Stomach (tissue), 9 donors: ENCODE results near the gene LEFTY1. TPM values are rescaled to one million over a fixed set of nuclear protein-coding genes. Genes with fewer than 3 reads are reported as not detected.
"Not testable (repeated sequence)": the region's sequence is repeated elsewhere in the genome, so short reads cannot be mapped to it uniquely, and the experiment has no call there.

Experiments used
- DNase-seq, 2 donors: peaks; one replicate each; pipeline versions ENCODE4 v3.0.0 to v3.0.0-alpha.2; 2013 to 2019
- H3K27ac ChIP-seq, 5 donors: fragments of 200-600 bp in 4 of 5; sonication (generic) in 4 of 5; one replicate each; pipeline ENCODE4 v1.5.1; 2013 to 2019; ENCODE audit warnings: mild to moderate bottlenecking in 1 of 5, moderate library complexity in 1 of 5
- H3K27me3 ChIP-seq, 3 donors: fragments of 200-600 bp; sonication (generic); one replicate each; pipeline ENCODE4 v1.5.1; 2017 to 2019; ENCODE audit warnings: mixed run types in 1 of 3
- H3K36me3 ChIP-seq, 4 donors: fragments of 200-600 bp; sonication (generic); 1 replicate in 3 of 4; 2 replicates in 1 of 4; pipeline ENCODE4 v1.5.1; 2016 to 2019
- H3K4me1 ChIP-seq, 4 donors: fragments of 200-600 bp; sonication (generic); one replicate each; pipeline ENCODE4 v1.5.1; 2016 to 2019
- H3K4me3 ChIP-seq, 4 donors: fragments of 200-600 bp; sonication (generic) in 3 of 4; one replicate each; pipeline ENCODE4 v1.5.1; 2016 to 2019; ENCODE audit warnings: mild to moderate bottlenecking in 1 of 4
- H3K9me3 ChIP-seq, 4 donors: fragments of 200-600 bp; sonication (generic); one replicate each; pipeline ENCODE4 v1.5.1; 2016 to 2019
- CTCF ChIP-seq, 7 experiments: fragments of 450-650 bp in 4 of 7; fragments of 200-600 bp in 3 of 7; sonication (generic) in 3 of 7; IDR thresholded peaks; one replicate each; pipeline ENCODE4 v1.5.1; 2016 to 2019; ENCODE audit warnings: antibody characterized with exemption in 7 of 7, control low read depth in 2 of 7, mild to moderate bottlenecking in 1 of 7
- EP300 ChIP-seq: sonication (generic); formaldehyde crosslinking; IDR thresholded peaks from one replicate; pipeline ENCODE4 v1.6.1; 2017; ENCODE audit warnings: antibody characterized with exemption
- POLR2A ChIP-seq, 4 donors: fragments of 450-650 bp; IDR thresholded peaks; one replicate each; pipeline ENCODE4 v1.6.1; 2016; ENCODE audit warnings: antibody characterized with exemption in 4 of 4, control low read depth in 2 of 4, mild to moderate bottlenecking in 1 of 4, moderate library complexity in 1 of 4
- POLR2AphosphoS5 ChIP-seq, 3 donors: sonication (generic); formaldehyde crosslinking; IDR thresholded peaks; one replicate each; pipeline ENCODE4 v1.6.1; 2016; ENCODE audit warnings: antibody characterized with exemption in 3 of 3
- WGBS, 5 donors: extraction: QIAGEN DNeasy Blood & Tissue Kit in 3 of 5; methylation state at CpG; one replicate each; pipeline versions ENCODE4 v1.1.5 to v1.1.7; 2013 to 2018; 5-methylcytosine and 5-hydroxymethylcytosine counted together
- intact Hi-C: fragments of 100-400 bp; cut with DNase I; formaldehyde crosslinking; loops from one replicate; pipeline ENCODE4 v1.15.1; 2023; ENCODE audit warnings: low total_unique reads
- polyA plus RNA-seq, 3 donors: library from polyadenylated mRNA; stranded (reverse); fragments of 200-250 nt; gene quantifications; one replicate each; pipeline ENCODE4 v1.2.3, GENCODE V29; 2013
- total RNA-seq, 5 donors: library from RNA; depleted of rRNA; stranded (reverse); fragments of >200 nt; gene quantifications; one replicate each; pipeline versions ENCODE4 v1.1.0 to v1.2.3, GENCODE V29; 2014 to 2016
- donor health status: healthy with polysubstance abuse.
- donor health status: Bipolar disorder and iron deficiency.
- donor health status: healthy.

Gene LEFTY1
- total and polyA plus RNA-seq, 8 donors = 0.37 to 499 (median 0.61) TPM; not detected in 3

- peak overlapping the region; percentile 22 to 87 (median 76) for H3K27ac ChIP-seq
- no peaks in the 10 kb centered on the region for H3K27me3 ChIP-seq
- no peak for DNase-seq
- TF ChIP-seq POLR2A (IDR thresholded peaks at IDR 0.05) = no peak
- no peaks in the 10 kb centered on the region for H3K9me3 ChIP-seq
- H3K4me1 ChIP-seq = peaks cover 19 to 59% (median 22%) of the 10 kb centered on the region in 4 donors
- intact Hi-C loops = no loop called here
- 26 to 47% (median 41%) methylated on average over 6 of the region's 6 CpGs for WGBS, 5 donors
- no peak overlapping the region for H3K4me3 ChIP-seq
- no peaks in the 10 kb centered on the region for H3K36me3 ChIP-seq
These were observed 1.6 kb upstream of the LEFTY1 start for GRCh38 chr1:225890346-225891228.

DNA sequence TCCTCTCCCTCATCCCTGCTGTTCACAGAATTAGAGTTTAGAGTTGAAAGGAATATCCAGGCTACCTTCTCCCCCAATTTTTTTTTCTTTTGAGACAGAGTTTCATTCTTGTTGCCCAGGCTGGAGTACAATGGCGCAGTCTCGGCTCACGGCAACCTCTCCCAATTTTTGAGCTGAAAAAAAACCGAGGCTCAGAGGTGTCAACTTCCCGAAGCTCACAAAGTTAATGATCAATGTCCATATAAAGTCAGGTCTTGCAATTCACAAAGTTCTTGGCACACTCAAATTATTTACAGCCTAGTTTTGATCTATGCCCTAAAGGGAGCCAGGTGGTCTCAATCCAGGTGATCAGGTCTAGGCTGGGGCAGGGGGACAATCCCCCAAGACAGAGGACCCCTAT lies 797 bp upstream of the LEFTY1 start:
- no peak for TF ChIP-seq POLR2AphosphoS5 (IDR thresholded peaks at IDR 0.05)
- TF ChIP-seq POLR2A (IDR thresholded peaks at IDR 0.05) = no peak
- no peak for TF ChIP-seq CTCF (IDR thresholded peaks at IDR 0.05)
- TF ChIP-seq EP300 = no peak
- DNase-seq = no peak
- Histone ChIP-seq H3K27me3 (no peaks in the 10 kb centered on the region), H3K27ac (peak overlapping the region in 4 of 5 donors; percentile 75 to 87 (median 79)), H3K4me1 (peaks cover 19 to 58% (median 22%) of the 10 kb centered on the region in 4 donors), H3K36me3 (no peaks in the 10 kb centered on the region), H3K9me3 (no peaks in the 10 kb centered on the region), H3K4me3 (no peak overlapping the region)
- intact Hi-C loops = no loop called here
- 35 to 73% (median 46%) methylated on average over 5 of the region's 5 CpGs for WGBS, 5 donors

DNA sequence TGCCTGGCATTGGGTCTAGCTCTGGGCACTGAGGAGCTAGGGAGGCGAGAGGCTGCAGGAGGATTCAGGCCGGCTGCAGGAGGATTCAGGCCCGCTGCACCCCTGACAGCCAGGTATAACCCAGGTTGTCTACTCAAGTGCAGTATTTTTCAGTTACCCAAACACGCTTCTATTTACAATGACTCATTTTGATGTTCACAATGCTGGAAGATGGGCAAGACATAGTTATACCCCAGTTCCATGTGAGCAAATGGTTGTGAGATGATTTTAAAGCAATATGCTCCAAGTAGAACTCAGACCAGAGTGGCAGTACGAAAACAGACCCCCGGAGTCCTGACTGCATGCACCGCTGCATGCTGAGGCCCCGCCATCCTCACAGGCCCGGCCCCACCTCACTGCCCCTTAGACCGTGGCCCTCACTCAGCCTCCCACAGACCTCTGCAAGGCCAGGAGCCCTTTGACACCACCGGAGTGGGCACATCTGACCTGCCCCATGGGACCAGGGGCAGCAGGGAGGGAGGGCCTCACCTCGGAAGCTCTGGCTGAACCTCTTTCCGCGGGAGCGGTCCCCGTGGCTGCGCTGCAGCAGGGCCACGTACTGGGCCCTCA lies 553 bp downstream of the LEFTY1 start:
- intact Hi-C loops = no loop called here
- Histone ChIP-seq H3K9me3 (no peaks in the 10 kb centered on the region), H3K4me3 (no peak overlapping the region), H3K27ac (no peak overlapping the region), H3K27me3 (no peaks in the 10 kb centered on the region), H3K4me1 (peaks cover 21 to 71% (median 25%) of the 10 kb centered on the region in 4 donors), H3K36me3 (no peaks in the 10 kb centered on the region)
- 76 to 92% (median 88%) methylated on average over 11 to 18 of the region's 18 CpGs for WGBS, 5 donors
- TF ChIP-seq POLR2A (IDR thresholded peaks at IDR 0.05) (no peak), POLR2AphosphoS5 (IDR thresholded peaks at IDR 0.05) (no peak), CTCF (IDR thresholded peaks at IDR 0.05) (no peak), EP300 (no peak)
- no peak for DNase-seq

DNA sequence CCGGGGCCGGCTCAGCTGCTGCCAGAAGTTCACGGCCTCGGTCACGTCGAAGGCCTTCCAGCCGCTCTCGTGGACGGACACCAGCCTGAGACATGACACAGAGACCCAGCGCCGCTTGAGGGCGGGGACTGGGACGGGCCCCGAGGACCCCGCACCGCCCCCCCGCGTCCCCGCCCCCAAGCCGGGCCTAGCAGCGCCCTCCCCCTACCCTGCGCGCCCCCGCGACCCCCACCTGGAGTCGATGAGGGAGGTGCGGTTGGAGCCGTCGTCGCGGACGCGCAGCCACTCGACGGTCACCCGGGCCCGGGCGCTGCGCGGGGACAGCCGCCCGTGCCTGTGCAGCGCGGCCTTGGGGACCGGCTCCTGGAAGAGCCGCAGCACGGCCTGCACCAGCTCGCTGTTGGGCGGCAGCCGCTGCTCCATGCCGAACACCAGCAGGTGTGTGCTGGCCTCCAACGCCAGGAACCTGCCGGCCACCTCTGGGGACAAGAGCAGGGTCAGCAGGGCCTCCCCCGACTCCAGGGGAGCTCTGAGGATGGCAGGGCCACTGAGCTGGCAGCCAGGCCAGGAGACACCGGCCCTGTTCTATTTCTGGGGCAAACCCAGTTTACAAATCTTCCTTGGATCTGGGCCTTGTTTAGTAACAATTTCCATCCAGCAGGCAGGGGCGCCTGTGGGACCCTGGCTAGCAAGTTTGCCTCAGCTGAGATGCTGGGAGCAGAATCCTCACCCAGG lies 1.2 kb downstream of the LEFTY1 start:
- DNase-seq, H3K36me3 ChIP-seq, H3K27ac ChIP-seq, H3K27me3 ChIP-seq, H3K4me3 ChIP-seq, H3K9me3 ChIP-seq, intact Hi-C loops: not testable (repeated sequence)
- peaks cover 25 to 75% (median 30%) of the 10 kb centered on the region in 4 donors for H3K4me1 ChIP-seq
- 26 to 70% (median 44%) methylated on average over 10 to 41 of the region's 56 CpGs; no CpG with 5 or more reads in 1 of the 5 donors for WGBS, 5 donors

DNA sequence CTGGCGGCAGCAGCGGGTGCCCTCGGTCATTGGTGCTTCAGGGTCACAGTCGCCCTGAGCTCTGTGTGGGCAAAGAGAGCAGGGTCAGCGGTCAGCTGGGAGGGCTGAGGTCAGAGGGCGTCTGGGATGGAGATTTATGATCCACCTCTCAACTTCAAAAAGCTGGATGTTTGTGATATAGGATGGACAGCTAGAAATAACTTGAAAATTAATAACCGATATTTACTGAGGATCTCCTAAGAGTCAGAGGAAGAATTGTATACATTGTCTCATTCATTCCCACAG lies 2.0 kb downstream of the LEFTY1 start:
- 84 to 98% (median 95%) methylated on average over 7 of the region's 7 CpGs for WGBS, 5 donors
- Histone ChIP-seq H3K4me3 (no peak overlapping the region), H3K27ac (no peak overlapping the region)

More for the DNA sequence above, 2.0 kb downstream of the LEFTY1 start:
- no peaks in the 10 kb centered on the region for H3K36me3 ChIP-seq
- H3K27me3 ChIP-seq = no peaks in the 10 kb centered on the region
- no peaks in the 10 kb centered on the region for H3K9me3 ChIP-seq
- no peak for DNase-seq
- peaks cover 24 to 73% (median 30%) of the 10 kb centered on the region in 4 donors for H3K4me1 ChIP-seq
- intact Hi-C loops = no loop called here
- no peak for TF ChIP-seq CTCF (IDR thresholded peaks at IDR 0.05)
- no peak for TF ChIP-seq EP300
- TF ChIP-seq POLR2AphosphoS5 (IDR thresholded peaks at IDR 0.05) = no peak
- no peak for TF ChIP-seq POLR2A (IDR thresholded peaks at IDR 0.05)
